Stimulated activated CD8-positive, alpha-beta memory T cell treated with anti-CD3 and anti-CD28 coated beads, Interleukin-4, amount 100 ng/mL, for 48 hours (primary cell): ENCODE measurements around the gene DUSP16.
"Not testable (repeated sequence)": the region's sequence is repeated elsewhere in the genome, so short reads cannot be mapped to it uniquely, and the experiment has no call there.

Experiments
- DNase-seq: peaks from one replicate; pipeline ENCODE4 v3.0.0-alpha.2; 2020

DUSP16 gene

GRCh38 chr12:12488296-12488695, 74.4 kb downstream of the DUSP16 start:
- DNase-seq, result no peak

DNA sequence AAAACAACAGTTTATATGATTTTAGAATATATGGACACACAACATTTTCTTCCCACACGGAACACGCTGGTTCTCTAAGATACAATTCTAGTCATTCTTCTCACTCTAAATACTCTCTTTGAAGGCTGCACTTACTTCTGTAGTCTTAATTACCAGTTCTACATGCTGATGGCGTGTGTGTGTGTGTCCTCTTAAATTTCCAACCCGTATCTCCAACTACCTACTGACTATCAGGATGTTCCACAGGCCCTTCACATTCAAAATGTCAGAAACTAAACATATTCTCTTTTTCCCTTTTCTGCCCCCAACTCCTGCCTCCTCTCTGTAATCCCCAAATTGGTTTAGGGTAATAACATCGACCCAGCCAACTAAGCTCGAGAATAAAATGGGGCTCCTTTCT, 75.2 kb downstream of the DUSP16 start:
- no peak for DNase-seq

DNA sequence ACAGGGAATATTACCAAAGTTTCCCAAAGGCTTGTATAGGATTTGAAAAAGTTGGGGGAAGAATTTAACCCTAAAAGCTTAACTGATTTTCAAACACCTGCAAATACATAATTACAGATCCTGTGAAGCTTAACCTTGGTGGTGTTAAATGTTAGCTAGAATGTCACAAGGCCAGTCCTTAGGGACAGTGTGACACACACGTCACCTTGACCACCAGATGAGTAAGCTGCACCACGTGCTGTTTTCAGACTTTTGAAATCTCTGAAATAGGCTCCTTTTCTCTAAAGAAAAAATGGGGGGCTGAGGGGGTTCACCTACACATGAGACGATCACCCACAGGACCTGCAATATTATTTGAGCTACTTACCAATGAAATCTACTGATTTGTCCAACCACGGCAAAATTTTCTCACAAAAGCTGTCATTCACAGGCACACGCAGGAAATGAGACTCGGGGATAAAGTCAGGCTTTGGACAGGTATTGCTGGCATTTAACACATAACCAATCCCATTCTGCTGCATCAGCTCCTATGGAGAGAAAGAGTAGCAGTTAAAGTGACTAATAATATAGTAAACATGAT, 75.9 kb downstream of the DUSP16 start:
- no peak for DNase-seq

- no peak for DNase-seq
These were observed 79.2 kb downstream of the DUSP16 start for GRCh38 chr12:12483438-12483837.

DNA sequence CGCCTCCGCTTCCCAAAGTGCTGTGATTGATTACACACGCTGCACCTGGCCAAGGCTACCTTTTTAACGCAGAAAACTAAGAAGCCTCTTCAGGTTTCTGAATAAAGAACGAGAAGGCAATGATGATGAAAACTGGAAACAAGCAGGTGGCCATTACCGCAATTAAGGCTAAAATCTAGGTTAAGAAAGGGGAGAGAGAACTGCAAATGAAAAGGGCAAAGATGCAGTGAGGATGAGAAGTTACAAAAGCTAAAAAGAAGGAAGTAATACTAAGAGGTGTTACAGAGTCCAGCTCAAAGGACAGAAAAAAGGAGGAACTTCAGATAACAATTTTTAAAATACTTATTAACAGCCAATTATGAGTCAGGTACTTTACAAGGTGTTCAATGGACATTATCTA, 79.7 kb downstream of the DUSP16 start:
- no peak for DNase-seq

DNA sequence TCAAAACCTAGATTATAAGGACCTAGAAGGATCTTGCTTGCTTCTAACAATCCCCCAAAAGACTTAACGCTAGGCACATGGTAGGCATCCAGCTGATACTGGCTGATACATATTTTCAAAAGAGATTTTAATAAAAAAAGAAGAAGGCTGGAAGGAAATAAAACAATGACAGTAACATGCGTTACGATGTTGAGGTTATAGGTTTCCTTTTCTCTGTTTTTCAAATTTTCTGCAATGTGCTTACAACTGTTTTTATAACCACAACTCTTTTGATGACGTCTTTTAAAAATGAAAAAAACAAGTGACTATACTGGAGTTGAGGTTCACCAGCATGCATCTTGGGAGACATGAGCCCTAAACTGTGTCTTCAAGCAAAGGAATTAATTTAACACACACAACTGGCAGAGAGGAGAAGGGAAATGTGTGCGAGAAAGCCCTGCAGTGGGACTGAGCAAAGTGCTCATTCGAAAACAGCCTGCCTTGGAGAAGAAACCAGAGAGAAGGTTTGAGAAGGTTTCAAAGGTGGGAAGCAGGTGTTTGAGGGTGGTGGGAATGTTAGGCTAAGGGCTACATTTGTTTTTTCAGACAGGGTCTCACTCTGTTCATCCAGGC, 80.4 kb downstream of the DUSP16 start:
- no peak for DNase-seq

- no peak for DNase-seq
These were observed 81.0 kb downstream of the DUSP16 start for GRCh38 chr12:12481631-12482030.

DNA sequence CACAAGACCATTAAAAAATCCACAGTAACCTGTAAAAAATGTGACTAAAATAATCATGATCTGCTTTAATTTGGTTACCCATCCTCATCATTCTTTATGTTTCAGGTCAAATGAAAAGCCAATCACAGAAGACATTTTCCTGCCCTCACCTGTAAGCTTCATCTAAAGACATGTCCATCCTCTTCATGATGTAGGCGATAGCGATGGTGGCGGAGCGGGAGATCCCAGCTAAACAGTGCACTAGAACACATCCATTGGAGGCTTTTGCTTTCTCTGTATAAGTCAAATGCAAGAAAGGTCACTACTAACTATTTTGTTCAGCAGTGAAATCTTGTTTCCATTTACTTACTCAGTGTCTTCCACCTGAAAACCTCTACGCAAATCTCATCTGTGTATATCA, 82.6 kb downstream of the DUSP16 start:
- DNase-seq, result no peak

GRCh38 chr12:12477532-12477890, 85.2 kb downstream of the DUSP16 start:
- no peak for DNase-seq

DNA sequence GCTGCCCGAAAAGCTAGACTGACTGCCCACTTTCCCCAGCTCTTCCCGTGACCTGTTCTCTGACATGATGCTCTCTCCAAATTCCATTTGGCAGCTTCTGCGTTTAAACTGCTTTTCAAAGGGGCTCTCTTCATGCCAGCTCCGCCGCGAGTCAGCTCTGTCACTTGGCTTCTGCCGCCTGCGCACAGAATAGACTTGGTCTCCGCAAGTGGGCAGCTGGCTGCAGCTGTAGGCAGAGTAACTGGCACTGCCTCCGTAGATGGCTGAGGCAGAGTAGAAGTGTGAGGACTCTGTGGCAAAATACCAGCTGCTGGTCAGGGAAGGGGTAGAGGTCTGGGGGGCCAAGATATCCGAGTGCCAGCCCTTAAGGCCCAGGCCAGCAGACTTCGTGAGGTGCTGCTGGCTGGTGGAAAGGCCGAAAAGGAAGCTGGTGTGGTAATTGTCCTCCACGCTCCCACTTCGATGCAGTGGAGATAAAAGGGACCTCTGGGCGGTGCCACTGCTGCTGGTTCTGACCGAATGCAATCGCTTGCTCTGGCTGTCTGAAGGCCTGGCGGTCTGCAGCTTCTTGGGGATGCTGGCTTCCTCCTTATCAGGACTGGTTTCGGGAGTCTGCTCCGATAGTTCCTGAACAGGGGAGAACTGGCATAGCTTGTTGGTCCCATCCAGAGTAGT, 85.7 kb downstream of the DUSP16 start:
- no peak for DNase-seq

DNA sequence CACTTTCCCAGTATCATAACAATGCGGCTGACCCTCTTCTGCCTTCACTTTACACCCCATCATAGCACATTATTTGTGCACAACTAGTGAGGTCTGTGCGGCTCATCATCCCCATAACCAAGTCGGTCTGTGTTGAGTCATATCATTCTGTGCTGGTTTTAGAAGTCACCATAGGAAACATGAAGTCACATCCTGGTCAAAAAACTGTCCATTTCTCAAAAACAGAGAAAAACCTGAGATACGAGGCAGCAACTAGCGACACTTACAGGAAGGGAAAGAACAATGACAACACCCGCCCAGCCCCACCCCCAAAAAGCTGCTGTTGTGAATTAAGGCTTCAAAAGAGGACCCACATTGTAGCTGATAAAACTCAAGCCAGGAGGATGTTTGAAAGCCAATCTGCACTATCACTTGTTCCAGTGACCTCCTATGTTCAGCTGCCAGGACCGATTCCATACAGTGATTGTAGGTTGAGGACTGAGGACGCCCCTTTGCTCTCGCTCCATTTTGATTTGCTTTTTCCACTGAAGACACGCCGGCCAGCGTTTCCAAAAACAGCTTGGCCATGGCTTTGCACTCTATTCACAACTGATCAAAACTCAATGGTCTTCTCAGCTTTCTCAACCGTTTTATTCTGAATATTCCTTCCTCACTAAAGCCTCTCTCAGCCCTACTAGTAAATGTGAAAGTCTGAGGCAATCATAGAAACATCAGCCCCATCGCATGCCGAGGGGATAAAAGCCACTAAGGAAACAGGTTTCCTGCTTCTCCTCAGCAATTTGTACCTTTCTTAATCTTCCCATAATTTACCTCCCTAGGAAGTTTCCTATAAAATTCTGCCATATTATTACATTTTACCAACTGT, 87.5 kb downstream of the DUSP16 start:
- peak; percentile 64 for DNase-seq

DNA sequence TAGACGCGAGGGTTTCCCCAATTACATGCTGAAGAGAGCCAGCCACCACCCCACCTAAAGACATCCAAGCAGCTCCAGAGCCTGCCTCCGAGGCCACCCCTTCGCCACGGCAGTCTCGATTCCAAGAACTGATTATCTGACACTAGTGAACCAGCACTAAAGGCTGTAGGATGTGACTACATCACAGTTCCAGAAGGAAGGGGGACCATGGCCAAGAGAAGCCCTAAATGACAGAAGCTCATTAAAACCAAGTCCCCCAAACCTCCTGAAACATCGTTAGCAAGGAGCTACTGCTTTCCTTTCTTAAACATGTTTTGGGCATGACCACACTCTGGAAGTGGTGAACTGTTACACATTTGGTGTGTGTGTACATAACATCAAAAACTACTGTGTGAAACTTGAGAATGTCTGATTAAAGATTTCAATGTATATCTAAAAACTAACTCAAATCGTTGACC, 88.2 kb downstream of the DUSP16 start:
- peak; percentile 70 for DNase-seq

GRCh38 chr12:12473223-12473622, 89.4 kb downstream of the DUSP16 start:
- DNase-seq, result no peak

DNA sequence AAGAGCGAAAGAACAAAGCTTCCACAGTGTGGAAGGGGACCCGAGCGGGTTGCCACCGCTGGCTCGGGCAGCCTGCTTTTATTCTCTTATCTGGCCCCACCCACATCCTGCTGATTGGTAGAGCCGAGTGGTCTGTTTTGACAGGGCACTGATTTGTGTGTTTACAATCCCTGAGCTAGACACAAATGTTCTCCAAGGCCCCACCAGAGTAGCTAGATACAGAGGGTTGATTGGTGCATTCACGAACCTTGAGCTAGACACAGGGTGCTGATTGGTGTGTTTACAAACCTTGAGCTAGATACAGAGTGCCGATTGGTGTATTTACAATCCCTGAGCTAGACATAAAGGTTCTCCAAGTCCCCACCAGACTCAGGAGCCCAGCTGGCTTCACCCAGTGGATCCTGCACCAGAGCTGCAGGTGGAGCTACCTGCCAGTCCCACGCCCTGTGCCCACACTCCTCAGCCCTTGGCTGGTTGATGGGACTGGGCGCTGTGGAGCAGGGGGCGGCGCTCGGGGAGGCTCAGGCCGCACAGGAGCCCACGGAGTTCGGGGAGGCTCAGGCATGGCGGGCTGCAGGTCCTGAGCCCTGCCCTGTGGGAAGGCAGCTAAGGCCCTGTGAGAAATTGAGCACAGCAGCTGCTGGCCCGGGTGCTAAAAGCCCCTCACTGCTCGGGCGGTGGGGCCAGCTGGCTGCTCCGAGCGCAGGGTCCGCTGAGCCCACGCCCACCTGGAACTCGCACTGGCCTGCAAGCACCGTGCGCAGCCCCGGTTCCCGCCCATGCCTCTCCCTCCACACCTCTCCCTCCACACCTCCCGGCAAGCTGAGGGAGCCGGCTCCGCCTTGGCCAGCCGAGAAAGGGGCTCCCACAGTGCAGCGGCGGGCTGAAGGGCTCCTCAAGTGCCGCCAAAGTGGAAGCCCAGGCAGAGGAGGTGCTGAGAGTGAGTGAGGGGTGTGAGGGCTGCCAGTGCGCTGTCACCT, 90.4 kb downstream of the DUSP16 start:
- DNase-seq, result not testable (repeated sequence)

DNA sequence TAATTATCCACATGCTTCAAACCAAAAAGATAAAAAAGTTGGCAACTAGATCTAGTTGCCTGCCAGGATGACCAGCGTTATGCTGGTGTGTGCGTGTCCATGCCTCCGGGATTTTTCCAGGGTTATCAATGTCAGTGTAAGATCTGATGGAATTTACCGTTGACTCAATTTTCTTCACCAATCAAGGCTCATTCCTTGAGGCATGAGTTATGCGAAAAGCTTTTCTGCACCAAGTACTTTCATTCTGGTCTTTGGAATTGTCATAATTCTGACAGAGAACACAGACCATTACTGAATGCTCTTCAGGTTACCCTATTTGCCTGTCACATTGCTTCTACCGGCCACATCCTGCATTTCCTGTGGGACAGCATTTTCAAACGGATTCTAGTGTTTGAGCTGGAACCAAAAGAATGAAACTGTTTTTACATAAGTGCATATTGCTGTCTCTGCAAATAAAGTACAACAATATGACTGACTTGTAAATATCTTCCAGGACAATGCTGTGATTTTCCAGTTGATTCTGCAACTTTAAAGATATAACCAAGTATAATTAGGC, 91.8 kb downstream of the DUSP16 start:
- DNase-seq, result no peak

DNA sequence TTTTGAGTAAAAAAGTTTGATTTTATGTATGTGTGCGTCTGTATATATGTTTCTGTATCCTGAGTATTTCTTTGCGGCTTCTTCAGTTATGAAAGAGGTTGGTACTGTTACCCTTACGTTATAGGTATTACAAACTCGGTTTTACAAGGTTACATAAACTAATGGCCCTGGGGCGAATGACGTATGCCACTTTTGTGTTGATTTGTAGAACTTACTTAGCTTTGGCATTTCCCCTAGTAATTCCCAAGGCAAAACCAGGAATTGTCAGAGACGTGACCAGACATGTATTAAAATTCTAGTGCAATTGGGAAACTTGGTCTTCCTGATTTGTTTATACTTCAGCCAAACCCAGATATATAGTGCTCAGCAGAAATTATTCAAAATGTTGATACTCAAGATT, 93.3 kb downstream of the DUSP16 start:
- no peak for DNase-seq

GRCh38 chr12:12468575-12468974, 94.1 kb downstream of the DUSP16 start:
- no peak for DNase-seq

DNA sequence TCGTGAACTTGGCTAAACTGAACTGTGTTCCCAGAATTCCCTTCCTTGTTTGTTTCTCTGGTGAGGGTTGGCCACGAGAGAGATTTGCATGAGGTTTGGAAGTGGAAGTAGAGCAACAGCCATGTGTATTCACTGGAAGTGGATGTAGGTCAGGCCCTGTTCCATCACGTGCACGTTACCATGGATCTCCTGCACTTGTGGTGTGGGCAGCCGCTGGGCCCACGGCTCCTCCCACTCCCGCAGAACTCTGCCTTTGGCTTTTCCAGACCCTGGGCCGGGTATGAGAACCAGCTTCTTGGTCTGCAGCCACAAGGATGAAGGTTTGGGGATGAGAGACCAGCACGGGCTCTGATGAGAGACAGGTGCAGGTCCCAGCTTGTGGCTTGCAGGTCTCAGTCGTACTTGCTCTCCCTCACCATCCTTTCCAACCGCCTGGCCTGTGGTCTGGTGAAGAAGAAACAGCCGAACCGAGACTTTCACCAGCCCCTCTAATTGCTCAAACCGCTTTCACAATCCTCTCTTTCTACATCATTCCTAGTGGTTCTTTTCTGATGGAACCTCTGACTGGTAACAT, 94.9 kb downstream of the DUSP16 start:
- peak; percentile 59 for DNase-seq

DNA sequence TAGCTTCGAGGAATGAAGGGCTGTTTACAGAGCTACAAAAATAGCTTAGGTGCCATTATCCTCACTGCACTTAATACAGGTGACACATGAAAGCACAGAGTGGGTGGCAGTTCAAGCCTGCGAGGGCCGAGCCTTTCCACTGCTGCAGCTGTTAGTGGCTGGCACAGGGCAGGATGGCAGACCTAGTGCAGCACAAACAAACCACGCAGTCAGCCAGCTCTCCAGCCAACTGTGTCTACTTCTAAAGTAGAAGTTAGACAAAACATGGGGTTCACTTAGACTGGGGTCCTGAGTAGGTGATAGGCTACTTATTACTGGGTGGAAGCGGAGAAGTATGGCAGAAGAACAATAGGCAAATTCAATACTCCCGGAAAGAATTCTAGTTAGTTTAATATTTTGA, 95.4 kb downstream of the DUSP16 start:
- DNase-seq, result peak; percentile 54

DNA sequence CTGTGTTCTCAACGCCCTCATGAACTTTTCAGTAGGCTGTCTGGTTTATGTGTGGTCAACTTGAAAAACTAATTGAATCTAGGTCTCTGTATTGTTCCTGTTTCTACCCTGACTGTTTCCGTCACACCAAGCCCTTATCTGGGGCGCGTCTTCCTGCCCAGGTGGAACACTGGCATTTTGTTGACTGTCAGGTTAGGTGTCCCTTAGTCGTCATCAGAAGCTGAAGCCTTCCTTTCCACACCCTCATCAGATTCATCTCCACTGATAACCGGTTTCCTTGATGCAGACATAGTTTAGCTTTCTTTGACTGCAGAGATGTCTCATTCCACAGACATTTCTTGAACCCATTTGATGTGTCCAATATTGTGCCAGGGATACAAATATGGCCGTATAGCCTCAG, 96.5 kb downstream of the DUSP16 start:
- DNase-seq, result peak; percentile 55

GRCh38 chr12:12465522-12465921, 97.1 kb downstream of the DUSP16 start:
- no peak for DNase-seq

- DNase-seq, result peak; percentile 54
These were observed 100.7 kb downstream of the DUSP16 start for GRCh38 chr12:12461923-12462315.
